ENCODE data around the gene CORO1C.

CORO1C gene

DNA sequence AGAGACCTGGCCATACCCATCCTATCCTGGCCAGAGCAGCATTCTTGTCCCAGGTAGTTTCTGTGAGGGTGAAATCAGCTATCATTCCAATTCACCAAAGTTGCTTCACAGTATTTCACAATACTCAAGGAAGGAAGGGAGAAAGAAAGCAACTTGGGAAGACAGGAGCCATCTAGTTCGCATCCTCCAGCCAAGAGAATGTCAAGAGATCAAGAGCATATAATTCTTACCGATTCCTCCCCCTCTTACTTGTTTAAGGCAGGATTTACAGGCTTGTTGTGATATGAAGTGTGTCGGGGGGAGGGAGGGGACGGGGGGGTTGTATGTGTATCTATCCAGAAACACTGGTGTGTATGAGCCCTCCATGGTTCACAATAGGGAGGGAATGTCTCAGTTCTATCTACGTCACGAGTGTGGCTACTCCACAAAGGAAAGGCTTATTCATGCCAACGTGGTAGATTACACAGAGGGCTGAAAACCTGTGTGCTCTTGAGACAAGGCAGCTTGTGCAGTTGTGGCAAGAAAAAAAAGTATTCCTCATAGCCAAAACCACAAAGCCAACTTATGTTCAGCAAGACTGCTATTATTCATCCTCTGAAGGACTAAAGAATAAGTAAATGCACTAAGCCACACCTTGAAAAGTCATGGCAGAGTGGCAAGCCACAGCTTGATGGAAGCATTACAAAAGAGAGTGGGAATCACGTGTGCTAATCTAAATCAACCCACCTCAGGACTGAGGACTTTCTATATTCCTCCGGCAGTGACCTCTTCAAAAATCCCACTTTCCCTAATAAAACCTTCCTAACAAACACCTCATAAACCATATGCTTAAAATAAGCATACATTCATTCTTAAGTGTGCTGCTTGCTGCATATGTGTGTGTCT, 35.0 kb downstream of the CORO1C start:
- DNase-seq (ENCODE audit: low read depth in 2 of 2): peak in 1 of 2 donors; percentile 32

DNA sequence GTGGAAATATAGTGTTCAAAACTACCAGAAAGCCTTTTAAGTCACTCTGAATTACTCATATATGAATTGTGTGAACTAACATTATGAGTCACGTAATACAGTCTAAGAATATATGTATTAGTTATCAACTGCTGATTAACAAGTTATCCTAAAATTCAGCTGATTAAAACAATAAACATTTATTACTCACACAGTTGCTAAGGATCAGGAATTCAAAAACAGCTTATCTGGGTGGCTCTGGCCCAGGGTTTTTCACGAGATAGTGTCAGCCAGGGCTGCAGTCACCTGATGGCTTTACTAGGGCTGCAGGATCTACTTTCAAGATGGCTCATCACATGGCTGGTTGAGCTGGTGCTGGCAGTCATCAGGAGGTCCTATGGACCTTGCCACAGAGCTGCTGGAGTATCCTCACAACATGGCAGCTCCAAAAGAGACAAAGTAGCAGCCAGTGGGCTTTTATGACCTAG, 36.5 kb downstream of the CORO1C start:
- DNase-seq (ENCODE audit: low read depth in 2 of 2): peak in 1 of 2 donors; percentile 26

- DNase-seq (ENCODE audit: low read depth in 2 of 2): no peak
These were observed 37.6 kb downstream of the CORO1C start for GRCh38 chr12:108693751-108694150.

DNA sequence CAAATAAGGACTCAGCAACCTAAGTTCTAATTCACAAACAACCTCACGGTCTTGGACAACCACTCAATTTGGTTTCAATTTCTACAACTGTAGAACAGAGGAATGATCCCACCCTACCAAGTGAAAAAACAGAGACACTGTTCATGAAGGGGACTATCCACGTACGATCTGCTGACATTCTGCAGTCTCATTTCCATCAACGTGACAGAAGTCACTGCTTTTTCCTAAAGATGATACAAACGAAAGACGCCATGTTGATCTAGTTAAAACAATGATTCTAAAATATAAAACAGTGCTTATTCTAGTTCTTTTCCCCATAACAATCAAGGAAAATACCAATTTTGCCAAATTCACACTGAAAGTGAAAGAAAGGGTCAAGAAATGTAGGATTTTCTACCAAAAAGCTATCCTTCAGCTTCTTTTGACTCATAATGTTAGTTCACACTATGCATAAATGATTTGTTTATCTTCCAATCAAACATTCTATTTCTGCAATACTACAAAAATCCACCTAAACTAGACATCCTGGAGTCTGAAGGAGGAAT, 38.1 kb downstream of the CORO1C start:
- DNase-seq (ENCODE audit: low read depth in 2 of 2): no peak

DNA sequence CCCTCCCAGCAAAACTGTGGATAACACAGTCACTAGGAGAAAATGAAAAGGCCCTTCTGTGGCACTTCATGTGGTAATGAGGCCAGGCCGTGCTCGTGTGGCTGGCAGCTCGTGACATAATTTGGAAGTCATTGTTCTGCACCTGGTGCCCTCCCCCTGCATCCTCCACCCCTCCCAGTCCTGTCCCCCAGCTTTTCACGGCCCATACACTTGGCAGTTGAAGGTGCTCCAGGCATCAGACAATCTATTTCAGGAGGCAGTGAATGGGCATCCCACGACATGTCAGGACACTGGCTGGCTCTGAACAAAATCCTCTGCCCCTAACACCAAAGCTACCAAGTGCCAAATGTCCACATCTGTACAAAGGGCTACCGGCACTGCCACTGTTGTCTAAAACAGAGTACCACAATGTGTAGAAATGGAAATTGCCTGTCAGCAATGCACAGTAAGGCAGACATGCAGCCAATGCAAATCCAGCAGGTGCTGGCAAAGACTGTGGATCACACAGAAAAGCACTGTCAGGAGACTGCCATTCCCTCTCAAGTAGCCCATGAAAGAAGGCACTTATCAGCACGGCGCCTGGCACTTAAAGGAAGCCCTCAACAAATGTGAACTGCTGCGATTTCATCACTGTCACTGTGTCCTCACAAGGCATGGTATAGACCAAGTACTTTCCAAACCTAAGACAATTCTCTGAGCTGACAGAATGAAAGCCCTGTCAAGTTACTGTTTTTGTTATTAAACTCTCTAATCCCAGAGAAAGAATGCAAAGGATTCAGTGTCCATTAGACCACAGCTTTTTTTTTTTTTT, 39.1 kb downstream of the CORO1C start:
- DNase-seq (ENCODE audit: low read depth in 2 of 2): no peak

GRCh38 chr12:108691175-108691997, 39.9 kb downstream of the CORO1C start:
- peak; percentile 66 to 76 for DNase-seq (ENCODE audit: low read depth in 2 of 2)

GRCh38 chr12:108690542-108691174, 40.7 kb downstream of the CORO1C start:
- no peak for DNase-seq (ENCODE audit: low read depth in 2 of 2)

DNA sequence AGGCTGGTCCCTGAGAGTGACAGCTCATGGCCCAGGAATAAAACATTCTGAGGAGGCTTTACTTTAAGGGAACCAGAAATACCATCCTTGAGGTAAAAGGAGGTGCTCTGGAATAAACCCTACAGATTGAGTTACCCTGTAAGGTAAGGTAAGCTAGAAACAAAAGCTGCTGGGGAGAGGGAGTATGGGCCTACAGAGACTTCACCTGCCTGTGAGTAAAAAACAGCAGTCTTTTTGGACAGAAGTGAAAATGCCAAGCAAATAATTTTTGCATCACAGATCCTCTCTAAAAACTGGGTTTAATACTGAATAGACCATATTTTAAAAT, 41.2 kb downstream of the CORO1C start:
- DNase-seq (ENCODE audit: low read depth in 2 of 2): no peak

DNA sequence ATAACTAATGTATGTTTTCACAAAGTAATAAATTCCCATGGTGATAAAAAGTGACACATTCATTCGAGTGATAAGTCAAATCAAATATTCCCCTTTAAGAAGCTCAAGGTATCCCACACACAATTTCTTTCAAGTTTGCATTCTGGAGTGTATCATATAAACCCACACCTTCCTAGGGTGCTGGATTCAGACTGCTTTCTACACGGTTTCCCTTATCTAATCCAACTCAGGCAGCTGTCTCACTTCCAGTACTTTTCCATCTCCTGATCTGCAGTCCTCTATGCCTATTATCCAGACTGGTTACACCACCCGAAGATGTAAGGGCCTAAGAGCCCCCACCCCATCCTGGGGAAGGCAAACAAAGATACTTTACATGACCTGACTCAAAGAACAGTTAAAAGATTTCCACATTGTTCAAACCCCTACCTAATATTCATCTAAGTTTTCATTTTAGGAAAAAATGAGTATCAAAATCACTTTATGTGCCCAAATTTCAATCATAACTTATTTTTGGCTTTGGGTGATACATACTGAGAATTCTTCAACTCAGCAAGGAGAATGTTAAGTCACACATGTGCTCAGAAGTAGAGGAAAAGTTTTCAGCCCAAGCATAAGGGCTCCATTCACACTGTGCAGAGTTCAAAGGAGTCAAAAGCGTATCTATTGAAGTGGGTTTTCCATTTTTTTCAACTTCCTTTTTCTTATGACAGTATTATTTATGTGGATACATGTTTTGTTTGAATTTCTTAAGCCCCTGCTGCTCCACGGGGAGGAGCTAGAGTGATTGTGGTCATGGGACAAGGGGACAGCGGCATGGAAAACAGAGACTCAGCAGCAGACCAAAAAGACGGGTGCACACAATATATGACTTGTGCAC, 41.8 kb downstream of the CORO1C start:
- no peak for DNase-seq (ENCODE audit: low read depth in 2 of 2)

DNA sequence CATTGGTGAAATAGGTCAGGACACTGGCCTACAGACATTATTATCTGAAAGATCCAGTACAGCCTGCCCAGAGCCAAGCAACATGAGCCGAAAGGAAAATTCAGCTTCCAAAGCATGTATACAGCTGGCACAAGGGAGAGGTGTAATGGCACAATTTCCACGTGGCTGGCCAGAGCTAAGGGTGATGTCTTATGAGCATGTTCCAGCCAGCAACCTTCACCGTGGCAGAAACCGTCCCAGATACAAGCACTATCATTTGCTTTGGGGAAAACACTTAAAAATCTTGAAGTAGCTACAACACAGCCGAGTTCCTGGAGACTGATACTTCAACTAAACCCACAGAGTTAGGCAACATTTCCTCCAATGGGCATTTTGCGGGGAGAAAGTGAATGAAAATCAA, 44.5 kb downstream of the CORO1C start:
- DNase-seq (ENCODE audit: low read depth in 2 of 2): no peak

GRCh38 chr12:108685469-108686260, 45.7 kb downstream of the CORO1C start:
- DNase-seq (ENCODE audit: low read depth in 2 of 2): no peak

DNA sequence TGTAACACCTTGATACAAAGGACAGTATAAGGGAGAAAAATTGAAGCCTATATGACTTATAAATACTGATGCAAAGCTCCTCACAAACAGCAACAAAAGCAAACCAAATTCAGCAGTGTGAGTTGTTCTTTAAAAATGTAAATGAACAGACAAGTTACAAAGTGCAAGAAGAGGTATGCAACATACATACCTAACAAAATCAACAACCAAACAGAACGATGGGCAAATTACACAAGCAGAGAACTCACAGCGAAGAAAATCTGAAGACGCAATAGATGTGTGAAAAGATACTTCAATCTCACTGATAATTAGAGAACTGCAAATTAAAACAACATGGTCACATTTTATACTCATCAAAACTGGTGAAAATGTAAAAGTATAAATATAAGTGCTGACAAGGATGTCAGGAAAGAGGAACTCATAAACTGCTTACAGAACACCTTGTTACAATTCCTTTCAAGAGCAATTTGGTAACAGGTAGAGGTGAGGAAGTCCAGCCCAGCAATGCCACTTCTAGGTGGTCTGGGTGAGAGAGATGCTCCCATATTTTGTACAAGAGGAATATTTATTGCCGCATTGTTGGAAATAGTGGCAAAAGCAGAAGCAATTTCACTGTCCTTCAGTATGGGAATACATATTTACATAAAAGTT, 47.3 kb downstream of the CORO1C start:
- DNase-seq (ENCODE audit: low read depth in 2 of 2): no peak

DNA sequence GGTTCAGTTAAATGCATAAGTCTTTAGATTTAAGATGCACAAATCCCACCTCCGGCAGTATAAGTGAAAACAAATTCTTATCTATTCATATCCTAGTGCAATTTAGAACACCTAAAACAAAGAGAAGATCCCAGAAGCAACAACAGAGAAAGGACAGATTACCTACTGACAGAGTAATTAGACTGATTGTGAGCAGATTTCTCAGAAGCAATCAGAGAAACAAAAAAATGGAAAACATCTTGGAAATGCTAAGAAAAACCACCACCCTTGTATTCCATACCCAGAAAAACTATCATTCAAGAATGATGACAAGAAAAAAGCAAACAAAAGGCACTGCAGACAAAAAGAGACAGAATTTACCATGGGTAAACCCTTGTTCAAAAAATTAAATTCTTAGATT, 50.0 kb downstream of the CORO1C start:
- DNase-seq (ENCODE audit: low read depth in 2 of 2): no peak

DNA sequence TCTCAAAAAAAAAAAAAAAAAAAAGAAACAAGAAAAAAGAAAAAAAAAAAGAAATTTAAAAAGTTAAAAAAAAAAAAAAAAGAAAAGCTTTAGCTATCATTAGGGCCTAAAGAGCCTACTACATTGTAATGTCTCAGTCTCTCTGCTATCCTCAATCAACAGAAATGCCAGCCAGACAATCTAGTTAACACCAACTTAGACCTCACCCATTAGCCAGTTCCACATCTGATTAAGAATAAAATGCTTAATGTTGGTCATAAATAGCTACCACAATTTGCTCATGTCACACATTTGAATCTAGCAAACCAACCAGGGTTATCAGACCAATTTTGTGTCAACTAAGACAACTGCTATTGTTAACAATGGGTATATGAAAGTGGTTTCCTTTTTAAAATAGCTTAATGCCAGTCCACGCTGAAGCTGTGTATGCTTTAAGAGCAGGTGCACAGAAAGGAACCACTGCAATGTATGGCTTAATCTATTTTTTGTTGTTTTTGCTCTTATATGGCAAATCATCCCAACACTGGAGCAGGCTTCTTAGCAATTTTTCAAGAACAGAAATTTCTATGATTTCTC, 52.1 kb downstream of the CORO1C start:
- no peak for DNase-seq (ENCODE audit: low read depth in 2 of 2)

DNA sequence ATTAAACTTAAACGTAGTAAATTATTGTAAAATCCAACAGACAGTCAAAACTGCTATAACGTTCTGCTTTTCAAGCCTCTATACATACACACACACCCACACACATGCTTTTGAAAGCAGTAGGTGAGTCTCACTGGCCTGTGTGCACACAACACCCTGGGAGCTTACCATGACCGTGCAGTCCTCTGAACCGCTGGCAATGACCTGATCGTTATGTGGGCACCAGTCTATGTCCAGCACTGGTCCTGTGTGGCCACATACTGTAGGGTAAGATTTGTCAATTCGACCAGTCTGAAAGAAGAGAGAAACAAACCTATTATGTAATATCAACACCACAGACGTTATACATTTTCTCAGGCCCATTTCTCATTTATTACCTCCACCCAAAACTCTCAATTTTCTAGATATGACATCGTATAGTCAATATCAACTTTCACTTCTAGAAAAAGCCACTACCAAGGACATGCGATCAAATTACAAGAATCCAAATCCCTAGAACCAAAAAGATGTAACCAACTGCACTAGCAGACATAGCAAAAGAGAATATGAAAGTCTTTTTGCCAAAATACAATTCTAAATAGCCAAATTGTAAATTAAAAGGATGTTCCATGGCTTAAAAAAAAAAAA, 53.1 kb downstream of the CORO1C start:
- no peak for DNase-seq (ENCODE audit: low read depth in 2 of 2)

GRCh38 chr12:108677381-108677780, 53.9 kb downstream of the CORO1C start:
- no peak for DNase-seq (ENCODE audit: low read depth in 2 of 2)

DNA sequence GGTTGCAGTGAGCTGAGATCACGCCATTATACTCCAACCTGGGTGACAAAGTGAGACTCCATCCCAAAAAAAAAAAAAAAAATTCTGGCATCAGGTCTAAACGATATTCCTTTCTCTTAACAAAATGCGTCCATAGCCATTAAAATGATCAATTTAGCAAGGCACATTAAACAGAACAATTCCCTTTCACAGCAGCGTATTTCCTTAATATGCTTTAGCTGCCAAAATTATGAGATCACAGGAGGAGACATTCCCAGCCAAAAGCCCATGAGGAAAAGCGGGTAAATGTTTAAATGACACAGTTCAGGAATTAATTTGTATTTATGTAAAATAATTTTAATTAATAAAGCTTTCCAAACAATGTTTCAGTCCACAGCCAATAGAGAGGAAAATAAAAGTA, 54.6 kb downstream of the CORO1C start:
- DNase-seq (ENCODE audit: low read depth in 2 of 2): no peak

DNA sequence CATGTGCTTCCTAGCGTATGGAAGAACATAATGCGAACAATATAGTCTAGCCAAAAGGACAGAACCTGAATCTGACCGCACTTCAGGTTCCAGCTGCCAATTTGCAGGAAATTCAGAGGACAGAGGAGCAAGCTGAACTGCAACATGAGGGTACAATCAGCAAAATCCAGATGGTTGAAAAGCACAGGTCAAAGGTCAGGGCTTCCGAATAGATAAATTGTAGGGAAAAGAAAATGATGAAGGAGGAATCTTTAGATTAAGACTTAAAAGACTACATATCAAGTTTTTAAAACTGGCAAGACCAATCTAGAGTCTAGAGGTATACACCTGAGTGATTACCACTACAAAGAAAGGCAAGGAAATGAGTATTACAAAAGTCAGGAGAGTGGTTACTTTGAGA, 55.5 kb downstream of the CORO1C start:
- no peak for DNase-seq (ENCODE audit: low read depth in 2 of 2)

Data from stimulated activated CD8-positive, alpha-beta memory T cell treated with anti-CD3 and anti-CD28 coated beads, Interleukin-15, amount 100 ng/mL, for 48 hours (primary cell).